HCT116 (cell line): ENCODE results near the gene DOCK2. TPM values are rescaled to one million over a fixed set of nuclear protein-coding genes. Genes with fewer than 3 reads are reported as not detected.

Experiments used
- ATAC-seq: fragments of 200-7000 bp; cut with Tn5 transposase; 2 replicates; pipeline ENCODE4 v1.9.1; 2020; ENCODE audit warnings: mild to moderate bottlenecking, moderate library complexity
- BruUV-seq: library from RNA; stranded (reverse); fragments of 400-500 nt; replicated peaks from 2 replicates; lab custom pipeline; 2021; lab: Mats Ljungman, UMichigan
- CTCF ChIA-PET: fragments of 300-600 bp; sonication (Branson Sonifier 250); formaldehyde crosslinking; loops from one replicate; lab custom pipeline; 2021; ENCODE audit warnings: antibody characterized with exemption; lab: Charles Lee
- POLR2A ChIA-PET: fragments of 300-600, 350-600 bp; sonication (Branson Sonifier 250); formaldehyde crosslinking; loops from one replicate; lab custom pipeline; 2021; ENCODE audit warnings: antibody characterized with exemption; lab: Charles Lee
- RAD21 ChIA-PET, 2 experiments: fragments of 300-600 bp; sonication (Branson Sonifier 250); formaldehyde crosslinking; loops; one replicate each; lab custom pipeline; 2023; ENCODE audit warnings: low total read pairs in 2 of 2; ENCODE audit not compliant: uncharacterized antibody in 2 of 2, unreplicated experiment in 2 of 2, low non-redundant PET in 1 of 2; lab: Charles Lee
- DNase-seq: peaks from one replicate; pipeline ENCODE4 v3.0.0-alpha.2; 2010; ENCODE audit warnings: low read depth, low spot score
- H2AFZ ChIP-seq: fragments of 200-600 bp; shearing (Covaris generic), sonication (generic); 2 replicates; pipeline ENCODE4 v1.6.1; 2017; ENCODE audit warnings: low read depth, mixed run types, mixed read lengths, antibody characterized with exemption, low read length; ENCODE audit not compliant: poor library complexity, severe bottlenecking
- H3K27ac ChIP-seq: 2 replicates; pipeline ENCODE4 v1.5.1; 2012; ENCODE audit warnings: low read depth, low read length
- H3K27me3 ChIP-seq: fragments of 200-600 bp; sonication (generic); 2 replicates; pipeline ENCODE4 v1.6.1; 2016; ENCODE audit warnings: mixed run types, low read length, mixed read lengths; ENCODE audit not compliant: insufficient read depth
- H3K36me3 ChIP-seq, 2 experiments: fragments of 200-500 bp in 1 of 2; fragments of 200-600 bp in 1 of 2; sonication (Bioruptor generic) in 1 of 2; sonication (generic) in 1 of 2; 2 replicates each; pipeline versions ENCODE4 v1.5.1 to v1.6.1; 2014 to 2016; ENCODE audit warnings: low read length in 2 of 2, inconsistent platforms in 1 of 2, mixed read lengths in 1 of 2, mixed run types in 1 of 2; ENCODE audit not compliant: insufficient read depth in 2 of 2, control insufficient read depth in 1 of 2
- H3K4me1 ChIP-seq, 2 experiments: fragments of 200-600 bp in 1 of 2; sonication (generic) in 1 of 2; 2 replicates each; pipeline versions ENCODE4 v1.5.1 to v1.6.1; 2012 to 2017; ENCODE audit warnings: low read length in 2 of 2, inconsistent platforms in 1 of 2, mild to moderate bottlenecking in 1 of 2, mixed read lengths in 1 of 2, mixed run types in 1 of 2, moderate library complexity in 1 of 2; ENCODE audit not compliant: insufficient read depth in 2 of 2, control insufficient read depth in 1 of 2
- H3K4me2 ChIP-seq: fragments of 200-600 bp; sonication (generic); 2 replicates; pipeline ENCODE4 v1.6.1; 2017; ENCODE audit warnings: mixed run types, low read length, mixed read lengths
- H3K4me3 ChIP-seq, 2 experiments: fragments of 200-600 bp in 1 of 2; sonication (generic) in 1 of 2; replicated peaks in 1 of 2; 2 replicates each; pipeline ENCODE4 v1.5.1; 2011 to 2016; ENCODE audit warnings: low read length in 2 of 2, control low read depth in 1 of 2, low read depth in 1 of 2, mild to moderate bottlenecking in 1 of 2, mixed read lengths in 1 of 2, mixed run types in 1 of 2
- H3K79me2 ChIP-seq: fragments of 200-600 bp; sonication (generic); 2 replicates; pipeline ENCODE4 v1.6.1; 2017; ENCODE audit warnings: mild to moderate bottlenecking, mixed run types, low read length, moderate library complexity, mixed read lengths; ENCODE audit not compliant: insufficient read depth
- H3K9ac ChIP-seq: fragments of 200-600 bp; sonication (generic); 2 replicates; pipeline ENCODE4 v1.6.1; 2016; ENCODE audit warnings: low read length, mixed read lengths
- H3K9me2 ChIP-seq: fragments of 200-600 bp; sonication (generic), shearing (Covaris generic); 2 replicates; pipeline ENCODE4 v1.6.1; 2017; ENCODE audit warnings: mixed run types, mild to moderate bottlenecking, moderate library complexity; ENCODE audit not compliant: insufficient read depth
- H3K9me3 ChIP-seq, 2 experiments: fragments of 200-500 bp in 1 of 2; fragments of 200-600 bp in 1 of 2; sonication (Bioruptor generic) in 1 of 2; sonication (generic) in 1 of 2; 2 replicates each; pipeline ENCODE4 v1.6.1; 2014 to 2017; ENCODE audit warnings: low read length in 2 of 2, mixed read lengths in 2 of 2, inconsistent platforms in 1 of 2, low read depth in 1 of 2, mild to moderate bottlenecking in 1 of 2, mixed run types in 1 of 2, moderate library complexity in 1 of 2; ENCODE audit not compliant: control insufficient read depth in 1 of 2, insufficient read depth in 1 of 2
- H4K20me1 ChIP-seq: fragments of 200-600 bp; sonication (generic), shearing (Covaris generic); 2 replicates; pipeline ENCODE4 v1.6.1; 2017; ENCODE audit warnings: mixed run types, mild to moderate bottlenecking, moderate library complexity; ENCODE audit not compliant: insufficient read depth
- EZH2 ChIP-seq: fragments of 200-600 bp; sonication (generic); IDR thresholded peaks from 2 replicates; pipeline ENCODE4 v1.6.1; 2017; ENCODE audit warnings: antibody characterized with exemption, mixed run types
- JUND ChIP-seq: IDR thresholded peaks from 2 replicates; pipeline ENCODE4 v1.6.1; 2012
- MAX ChIP-seq: IDR thresholded peaks from 2 replicates; pipeline ENCODE4 v1.6.1; 2012
- POLR2A ChIP-seq: IDR thresholded peaks from 2 replicates; pipeline ENCODE4 v1.7.0; 2011; ENCODE audit warnings: borderline replicate concordance; ENCODE audit not compliant: insufficient read depth, insufficient read length; ENCODE audit errors: extremely low read depth
- RAD21 ChIP-seq: IDR thresholded peaks from 2 replicates; pipeline ENCODE4 v1.6.1; 2012; ENCODE audit warnings: low read depth, mild to moderate bottlenecking
- REST ChIP-seq: IDR thresholded peaks from 2 replicates; pipeline ENCODE4 v1.6.1; 2012; ENCODE audit warnings: low read depth
- SRF ChIP-seq: IDR thresholded peaks from 2 replicates; pipeline ENCODE4 v1.6.1; 2012; ENCODE audit warnings: low read depth
- intact Hi-C: fragments of 100-400 bp; cut with micrococcal nuclease; formaldehyde crosslinking; loops from 2 replicates; pipeline ENCODE4 v1.10.0; 2022
- total RNA-seq: library from RNA; stranded (reverse); gene quantifications from one replicate; pipeline ENCODE4 v1.2.1, GENCODE V29; 2021; ENCODE audit not compliant: unreplicated experiment
- TF ChIP-seq, protein P1 (sequence below): IDR thresholded peaks from 2 replicates; pipeline ENCODE4 v1.6.1; 2011; ENCODE audit warnings: mild to moderate bottlenecking, low read length, moderate library complexity; ENCODE audit not compliant: insufficient replicate concordance; ENCODE audit errors: extremely low read depth

Gene DOCK2
- total RNA-seq, 1 experiment from 2014 or later: 0.89 TPM

GRCh38 chr5:169770109-169770508 is 133.0 kb downstream of the DOCK2 start:
- no TSS peak for BruUV-seq
- DNase-seq: no peak
- TF ChIP-seq MAX (no peak), RAD21 (no peak), REST (no peak), EZH2 (no peak), SRF (no peak), JUND (no peak), POLR2A (no peak)
- TF ChIP-seq, protein P1, sequence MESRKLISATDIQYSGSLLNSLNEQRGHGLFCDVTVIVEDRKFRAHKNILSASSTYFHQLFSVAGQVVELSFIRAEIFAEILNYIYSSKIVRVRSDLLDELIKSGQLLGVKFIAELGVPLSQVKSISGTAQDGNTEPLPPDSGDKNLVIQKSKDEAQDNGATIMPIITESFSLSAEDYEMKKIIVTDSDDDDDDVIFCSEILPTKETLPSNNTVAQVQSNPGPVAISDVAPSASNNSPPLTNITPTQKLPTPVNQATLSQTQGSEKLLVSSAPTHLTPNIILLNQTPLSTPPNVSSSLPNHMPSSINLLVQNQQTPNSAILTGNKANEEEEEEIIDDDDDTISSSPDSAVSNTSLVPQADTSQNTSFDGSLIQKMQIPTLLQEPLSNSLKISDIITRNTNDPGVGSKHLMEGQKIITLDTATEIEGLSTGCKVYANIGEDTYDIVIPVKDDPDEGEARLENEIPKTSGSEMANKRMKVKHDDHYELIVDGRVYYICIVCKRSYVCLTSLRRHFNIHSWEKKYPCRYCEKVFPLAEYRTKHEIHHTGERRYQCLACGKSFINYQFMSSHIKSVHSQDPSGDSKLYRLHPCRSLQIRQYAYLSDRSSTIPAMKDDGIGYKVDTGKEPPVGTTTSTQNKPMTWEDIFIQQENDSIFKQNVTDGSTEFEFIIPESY: no peak
- ATAC-seq: no peak
- Histone ChIP-seq H3K27me3 (peaks cover 27% of the 10 kb centered on the region), H2AFZ (no peak overlapping the region), H3K27ac (no peak overlapping the region), H3K36me3 (no peaks in the 10 kb centered on the region), H3K9me2 (no peaks in the 10 kb centered on the region), H3K4me2 (no peak overlapping the region), H3K9me3 (no peaks in the 10 kb centered on the region), H3K4me1 (no peaks in the 10 kb centered on the region), H3K4me3 (no peak overlapping the region), H4K20me1 (no peaks in the 10 kb centered on the region), H3K9ac (no peak overlapping the region), H3K79me2 (no peaks in the 10 kb centered on the region)
- ChIA-PET CTCF (no interaction called here), RAD21 (no interaction called here), POLR2A (no interaction called here)
- intact Hi-C loops: no loop called here
